GM12891 (cell line): ENCODE measurements around the gene DDX39A.

Experiments
- PAX5 ChIP-seq: IDR thresholded peaks from 2 replicates; pipeline ENCODE4 v1.6.1; 2011; ENCODE audit warnings: low read length, moderate library complexity, mild to moderate bottlenecking; ENCODE audit not compliant: insufficient read depth, severe bottlenecking
- POLR2A ChIP-seq: IDR thresholded peaks from 2 replicates; pipeline ENCODE4 v1.6.1; 2011; ENCODE audit warnings: low read depth, low read length, control low read depth
- POLR2AphosphoS5 ChIP-seq: IDR thresholded peaks from 2 replicates; pipeline ENCODE4 v1.6.1; 2011; ENCODE audit warnings: low read depth, low read length, control low read depth
- POU2F2 ChIP-seq: IDR thresholded peaks from 2 replicates; pipeline ENCODE4 v1.6.1; 2011; ENCODE audit warnings: low read depth, mild to moderate bottlenecking, control low read depth, low read length, moderate library complexity
- SPI1 ChIP-seq: IDR thresholded peaks from 2 replicates; pipeline ENCODE4 v1.6.1; 2011; ENCODE audit warnings: low read depth, low read length, control low read depth
- TAF1 ChIP-seq: IDR thresholded peaks from 2 replicates; pipeline ENCODE4 v1.6.1; 2011; ENCODE audit warnings: low read depth, low read length, control low read depth

DNA sequence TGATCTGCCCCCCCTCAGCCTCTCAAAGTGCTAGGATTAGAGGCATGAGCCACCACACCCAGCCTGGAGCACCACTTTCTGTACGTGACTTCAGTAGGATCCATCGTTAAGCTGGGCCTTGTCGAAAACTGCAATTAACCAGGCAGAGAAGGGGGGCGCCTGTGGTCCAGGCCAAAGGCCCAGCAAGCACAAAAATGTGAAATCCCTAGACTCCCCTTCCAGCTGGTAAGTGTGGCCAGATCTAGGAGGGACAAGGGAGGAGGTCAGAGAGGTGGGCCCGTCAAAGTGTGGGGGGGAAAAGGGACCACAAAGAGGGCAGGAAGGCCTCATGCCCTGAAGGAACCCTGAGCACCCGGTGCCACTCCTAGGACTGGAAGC is 13.8 kb downstream of the DDX39A start:
- TF ChIP-seq POLR2A (no peak; the same call in 1 of the 2 replicates), POLR2AphosphoS5 (no peak), TAF1 (no peak), POU2F2 (no peak), SPI1 (no peak), PAX5 (no peak)
